Fibroblast of lung (primary cell): ENCODE results near the gene LIM2. TPM values are rescaled to one million over a fixed set of nuclear protein-coding genes. Genes with fewer than 3 reads are reported as not detected.

Source experiments
- DNase-seq, 2 donors: peaks; one replicate each; pipeline versions ENCODE4 v3.0.0 to v3.0.0-alpha.2; 2010; ENCODE audit warnings: low read depth in 2 of 2
- H2AFZ ChIP-seq: 2 replicates; pipeline ENCODE4 v1.5.1; 2012; ENCODE audit warnings: low read length, control low read depth, inconsistent platforms
- H3K27ac ChIP-seq: 2 replicates; pipeline ENCODE4 v1.5.1; 2011; ENCODE audit warnings: low read length, control low read depth; ENCODE audit not compliant: insufficient read depth
- H3K27me3 ChIP-seq: 2 replicates; pipeline ENCODE4 v1.5.1; 2011; ENCODE audit warnings: mild to moderate bottlenecking, low read length; ENCODE audit not compliant: control insufficient read depth, insufficient read depth
- H3K36me3 ChIP-seq: 2 replicates; pipeline ENCODE4 v1.5.1; 2011; ENCODE audit warnings: low read length; ENCODE audit not compliant: control insufficient read depth, insufficient read depth
- H3K4me1 ChIP-seq: 2 replicates; pipeline ENCODE4 v1.5.1; 2011; ENCODE audit warnings: low read length; ENCODE audit not compliant: control insufficient read depth, insufficient read depth; ENCODE audit errors: extremely low read depth
- H3K4me2 ChIP-seq: 2 replicates; pipeline ENCODE4 v1.5.1; 2011; ENCODE audit warnings: low read length, control low read depth; ENCODE audit not compliant: insufficient read depth; ENCODE audit errors: extremely low read depth
- H3K4me3 ChIP-seq, 4 experiments: fragments of 200-600 bp in 1 of 4; sonication (generic) in 1 of 4; replicated peaks in 1 of 4; 2 replicates each; pipeline ENCODE4 v1.5.1; 2011 to 2016; ENCODE audit warnings: low read length in 4 of 4, low read depth in 3 of 4, mild to moderate bottlenecking in 3 of 4, control low read depth in 2 of 4, inconsistent platforms in 1 of 4, mixed read lengths in 1 of 4; ENCODE audit not compliant: insufficient read depth in 1 of 4; ENCODE audit errors: control extremely low read depth in 1 of 4
- H3K79me2 ChIP-seq: 2 replicates; pipeline ENCODE4 v1.5.1; 2012; ENCODE audit warnings: mild to moderate bottlenecking, low read length, inconsistent platforms; ENCODE audit not compliant: control insufficient read depth, insufficient read depth
- H3K9ac ChIP-seq: 2 replicates; pipeline ENCODE4 v1.5.1; 2011; ENCODE audit warnings: mild to moderate bottlenecking, low read length, control low read depth; ENCODE audit not compliant: insufficient read depth
- H3K9me3 ChIP-seq: 2 replicates; pipeline ENCODE4 v1.5.1; 2012; ENCODE audit warnings: low read depth, low read length; ENCODE audit not compliant: control insufficient read depth, insufficient read depth
- H4K20me1 ChIP-seq: 2 replicates; pipeline ENCODE4 v1.5.1; 2011; ENCODE audit warnings: low read length; ENCODE audit not compliant: control insufficient read depth, insufficient read depth; ENCODE audit errors: extremely low read depth
- EZH2 ChIP-seq: IDR thresholded peaks from 2 replicates; pipeline ENCODE4 v1.5.1; 2012; ENCODE audit warnings: low read length, control low read depth, mild to moderate bottlenecking; ENCODE audit errors: missing control alignments
- polyA minus RNA-seq: library from RNA; depleted of rRNA, polyadenylated mRNA; stranded (reverse); fragments of >200 nt; gene quantifications from 2 replicates; pipeline ENCODE4 v1.2.3, GENCODE V29; 2011; ENCODE audit warnings: low replicate concordance
- polyA plus RNA-seq, 2 donors: library from polyadenylated mRNA; depleted of rRNA in 1 of 2; stranded (reverse) in 1 of 2; unstranded in 1 of 2; fragments of >200 nt; gene quantifications; 2 replicates each; pipeline ENCODE4 v1.2.1, GENCODE V29; 2011 to 2012; ENCODE audit warnings: missing spikeins in 1 of 2
- total RNA-seq: library from RNA; depleted of rRNA; stranded (reverse); fragments of >200 nt; gene quantifications from 2 replicates; pipeline ENCODE4 v1.2.1, GENCODE V29; 2014
- TF ChIP-seq, protein P1 (sequence below), 2 donors: IDR thresholded peaks in 1 of 2; conservative IDR thresholded peaks in 1 of 2; 1 replicate in 1 of 2; 2 replicates in 1 of 2; pipeline ENCODE4 v1.5.1; 2011 to 2012; ENCODE audit warnings: low read length in 2 of 2, control low read depth in 1 of 2, inconsistent platforms in 1 of 2, low read depth in 1 of 2, mild to moderate bottlenecking in 1 of 2

The LIM2 gene, protein sequence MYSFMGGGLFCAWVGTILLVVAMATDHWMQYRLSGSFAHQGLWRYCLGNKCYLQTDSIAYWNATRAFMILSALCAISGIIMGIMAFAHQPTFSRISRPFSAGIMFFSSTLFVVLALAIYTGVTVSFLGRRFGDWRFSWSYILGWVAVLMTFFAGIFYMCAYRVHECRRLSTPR
- total RNA-seq, result not detected in 2 replicates
- polyA plus RNA-seq, result not detected in 2 replicates
- not detected in 2 replicates for polyA plus RNA-seq (2012)
- polyA minus RNA-seq, result not detected in 2 replicates

- H3K9me3 ChIP-seq, result no peaks in the 10 kb centered on the region
Observed at GRCh38 chr19:51387924-51388389, at the start of gene LIM2. LIM2 (minus strand) TSS chr19:51387974; CDS start chr19:51387443, 531 bp downstream.

GRCh38 chr19:51434456-51434855 lies 46.7 kb upstream of the LIM2 start:
- Histone ChIP-seq H3K4me1 (no peaks in the 10 kb centered on the region), H3K4me2 (no peak overlapping the region), H3K9ac (no peak overlapping the region), H2AFZ (no peak overlapping the region), H3K9me3 (no peaks in the 10 kb centered on the region), H3K79me2 (no peaks in the 10 kb centered on the region), H3K27me3 (no peaks in the 10 kb centered on the region), H4K20me1 (no peaks in the 10 kb centered on the region), H3K36me3 (no peaks in the 10 kb centered on the region), H3K4me3 (no peak overlapping the region), H3K27ac (no peak overlapping the region)
- no peak for DNase-seq
- TF ChIP-seq, protein P1, sequence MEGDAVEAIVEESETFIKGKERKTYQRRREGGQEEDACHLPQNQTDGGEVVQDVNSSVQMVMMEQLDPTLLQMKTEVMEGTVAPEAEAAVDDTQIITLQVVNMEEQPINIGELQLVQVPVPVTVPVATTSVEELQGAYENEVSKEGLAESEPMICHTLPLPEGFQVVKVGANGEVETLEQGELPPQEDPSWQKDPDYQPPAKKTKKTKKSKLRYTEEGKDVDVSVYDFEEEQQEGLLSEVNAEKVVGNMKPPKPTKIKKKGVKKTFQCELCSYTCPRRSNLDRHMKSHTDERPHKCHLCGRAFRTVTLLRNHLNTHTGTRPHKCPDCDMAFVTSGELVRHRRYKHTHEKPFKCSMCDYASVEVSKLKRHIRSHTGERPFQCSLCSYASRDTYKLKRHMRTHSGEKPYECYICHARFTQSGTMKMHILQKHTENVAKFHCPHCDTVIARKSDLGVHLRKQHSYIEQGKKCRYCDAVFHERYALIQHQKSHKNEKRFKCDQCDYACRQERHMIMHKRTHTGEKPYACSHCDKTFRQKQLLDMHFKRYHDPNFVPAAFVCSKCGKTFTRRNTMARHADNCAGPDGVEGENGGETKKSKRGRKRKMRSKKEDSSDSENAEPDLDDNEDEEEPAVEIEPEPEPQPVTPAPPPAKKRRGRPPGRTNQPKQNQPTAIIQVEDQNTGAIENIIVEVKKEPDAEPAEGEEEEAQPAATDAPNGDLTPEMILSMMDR (conservative IDR thresholded peaks at IDR 0.05 in 1 of 2, IDR thresholded peaks at IDR 0.05 in 1 of 2; ENCODE audit: low read depth in 1 of 2, low read length in 2 of 2), result no peak
- TF ChIP-seq EZH2, result no peak

More at GRCh38 chr19:51387924-51388389, at the start of gene LIM2:
- H3K27me3 ChIP-seq, result no peaks in the 10 kb centered on the region
- H3K4me1 ChIP-seq, result no peaks in the 10 kb centered on the region
- no peak within 1 kb of the TSS for H3K4me2 ChIP-seq
- no peaks in the 10 kb centered on the region for H3K79me2 ChIP-seq
- H4K20me1 ChIP-seq, result no peaks in the 10 kb centered on the region
- no peaks in the 10 kb centered on the region for H3K36me3 ChIP-seq
- no peak within 1 kb of the TSS for H3K27ac ChIP-seq
- H3K4me3 ChIP-seq, result no peak within 1 kb of the TSS
- no peak within 1 kb of the TSS for H3K9ac ChIP-seq
- TF ChIP-seq, protein P1 (conservative IDR thresholded peaks at IDR 0.05 in 1 of 2, IDR thresholded peaks at IDR 0.05 in 1 of 2; ENCODE audit: low read depth in 1 of 2, low read length in 2 of 2), result no peak
- no peak for TF ChIP-seq EZH2
- DNase-seq, result no peak
- no peak within 1 kb of the TSS for H2AFZ ChIP-seq

DNA sequence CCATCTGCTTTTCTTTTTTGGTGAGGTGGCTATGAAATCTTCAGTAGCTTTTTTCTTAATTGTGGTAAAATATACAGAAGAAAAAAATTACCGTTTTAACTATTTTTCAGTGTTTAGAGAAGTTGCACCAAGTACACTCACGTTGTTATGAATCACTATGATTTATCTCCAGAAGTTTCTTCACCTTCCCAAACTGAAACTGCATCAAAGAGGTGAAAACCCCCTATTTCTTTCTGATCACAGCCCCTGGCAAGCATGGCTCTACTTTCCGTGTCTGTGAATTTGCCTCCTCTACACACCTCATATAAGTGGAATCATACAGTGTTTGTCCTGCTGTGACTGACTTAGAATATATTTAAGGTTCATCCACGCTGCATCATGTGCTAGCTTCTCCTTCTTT lies 45.3 kb upstream of the LIM2 start:
- Histone ChIP-seq H3K27ac (no peak overlapping the region), H4K20me1 (no peaks in the 10 kb centered on the region), H3K4me3 (no peak overlapping the region), H3K4me1 (no peaks in the 10 kb centered on the region), H3K36me3 (no peaks in the 10 kb centered on the region), H3K79me2 (no peaks in the 10 kb centered on the region), H2AFZ (no peak overlapping the region), H3K9me3 (no peaks in the 10 kb centered on the region), H3K9ac (no peak overlapping the region), H3K27me3 (no peaks in the 10 kb centered on the region), H3K4me2 (no peak overlapping the region)
- DNase-seq, result no peak
- TF ChIP-seq, protein P1 (conservative IDR thresholded peaks at IDR 0.05 in 1 of 2, IDR thresholded peaks at IDR 0.05 in 1 of 2; ENCODE audit: low read depth in 1 of 2, low read length in 2 of 2), result no peak
- no peak for TF ChIP-seq EZH2
